Kidney (tissue), 14 donors: Measurements from ENCODE around the gene ABRAXAS1. TPM values are rescaled to one million over a fixed set of nuclear protein-coding genes. Genes with fewer than 3 reads are reported as not detected.

Experiments
- DNase-seq, 5 donors: peaks; one replicate each; pipeline ENCODE4 v3.0.0-alpha.2; 2013 to 2020
- FAIRE-seq: peaks from 2 replicates; lab custom pipeline; 2012; peaks lifted over from hg19 to GRCh38; lab: Jason Lieb, UNC
- H3K27ac ChIP-seq, 2 donors: one replicate each; pipeline ENCODE4 v1.7.0; 2013; ENCODE audit warnings: low read depth in 2 of 2, low read length in 2 of 2, inconsistent platforms in 1 of 2
- H3K27me3 ChIP-seq: one replicate; pipeline ENCODE4 v1.7.1; 2013; ENCODE audit warnings: low read length, inconsistent platforms; ENCODE audit not compliant: control insufficient read depth, insufficient read depth
- H3K36me3 ChIP-seq, 3 donors: one replicate each; pipeline versions ENCODE4 v1.7.0 to v1.7.1; 2013; ENCODE audit warnings: low read length in 3 of 3, control low read depth in 1 of 3, inconsistent platforms in 1 of 3; ENCODE audit not compliant: insufficient read depth in 3 of 3, control insufficient read depth in 2 of 3
- H3K4me1 ChIP-seq, 3 donors: one replicate each; pipeline versions ENCODE4 v1.7.0 to v1.7.1; 2013; ENCODE audit warnings: low read length in 3 of 3, inconsistent platforms in 1 of 3, low read depth in 1 of 3; ENCODE audit not compliant: control insufficient read depth in 2 of 3, insufficient read depth in 2 of 3
- H3K4me3 ChIP-seq, 3 donors: one replicate each; pipeline versions ENCODE4 v1.7.0 to v1.8.1; 2013; ENCODE audit warnings: low read length in 3 of 3, control low read depth in 1 of 3, inconsistent platforms in 1 of 3
- H3K9ac ChIP-seq, 3 donors: one replicate each; pipeline versions ENCODE4 v1.7.0 to v1.7.1; 2013; ENCODE audit warnings: low read length in 3 of 3, control low read depth in 1 of 3, inconsistent platforms in 1 of 3
- H3K9me3 ChIP-seq, 3 donors: one replicate each; pipeline versions ENCODE4 v1.7.0 to v1.7.1; 2013; ENCODE audit warnings: low read length in 3 of 3, control low read depth in 1 of 3, inconsistent platforms in 1 of 3; ENCODE audit not compliant: control insufficient read depth in 2 of 3, insufficient read depth in 1 of 3
- intact Hi-C: fragments of 100-400 bp; cut with DNase I; formaldehyde crosslinking; loops from one replicate; pipeline ENCODE4 v1.11.1; 2022
- polyA plus RNA-seq: library from polyadenylated mRNA; stranded (reverse); fragments of 350-450 nt; fragmentation: Illumina TruSeq; extraction: RNeasy Lipid Tissue Mini Kit (QIAGEN cat#74804); gene quantifications from one replicate; pipeline ENCODE4 v1.2.3, GENCODE V29; 2014; ENCODE audit warnings: low read depth, low replicate concordance; ENCODE audit not compliant: insufficient read depth
- total RNA-seq: library from RNA; stranded (reverse); fragmentation: NEBNext Ultra II Directional; extraction: Animal tissue kit (Norgen Biotek cat#: 25700); gene quantifications from one replicate; pipeline ENCODE4 v1.2.1, GENCODE V29; 2021
- TF ChIP-seq, protein P1 (sequence below): IDR thresholded peaks from 3 replicates; pipeline ENCODE4 v1.5.1; 2012; ENCODE audit warnings: mild to moderate bottlenecking, moderate library complexity, borderline replicate concordance; ENCODE audit not compliant: insufficient read depth; ENCODE audit errors: extremely low read depth
- donor health status: control.
- donor health status: control.
- donor health status: control.
- donor health status: control.
- donor health status: control.
- donor health status: DM: yes; HTN: yes; CAD: no.
- donor health status: Normal renal cell carcinoma (clear cell type).

Gene ABRAXAS1
- total and polyA plus RNA-seq, 2 donors from 2014 or later, result 8.2 to 14.8 TPM

- Histone ChIP-seq H3K27ac (no peak overlapping the region), H3K4me3 (no peak overlapping the region), H3K36me3 (peaks cover 2 to 19% (median 8%) of the 10 kb centered on the region in 3 donors), H3K9me3 (no peaks in the 10 kb centered on the region), H3K4me1 (no peaks in the 10 kb centered on the region), H3K27me3 (no peaks in the 10 kb centered on the region), H3K9ac (no peak overlapping the region)
- FAIRE-seq (no peak), DNase-seq (no peak)
- TF ChIP-seq, protein P1, sequence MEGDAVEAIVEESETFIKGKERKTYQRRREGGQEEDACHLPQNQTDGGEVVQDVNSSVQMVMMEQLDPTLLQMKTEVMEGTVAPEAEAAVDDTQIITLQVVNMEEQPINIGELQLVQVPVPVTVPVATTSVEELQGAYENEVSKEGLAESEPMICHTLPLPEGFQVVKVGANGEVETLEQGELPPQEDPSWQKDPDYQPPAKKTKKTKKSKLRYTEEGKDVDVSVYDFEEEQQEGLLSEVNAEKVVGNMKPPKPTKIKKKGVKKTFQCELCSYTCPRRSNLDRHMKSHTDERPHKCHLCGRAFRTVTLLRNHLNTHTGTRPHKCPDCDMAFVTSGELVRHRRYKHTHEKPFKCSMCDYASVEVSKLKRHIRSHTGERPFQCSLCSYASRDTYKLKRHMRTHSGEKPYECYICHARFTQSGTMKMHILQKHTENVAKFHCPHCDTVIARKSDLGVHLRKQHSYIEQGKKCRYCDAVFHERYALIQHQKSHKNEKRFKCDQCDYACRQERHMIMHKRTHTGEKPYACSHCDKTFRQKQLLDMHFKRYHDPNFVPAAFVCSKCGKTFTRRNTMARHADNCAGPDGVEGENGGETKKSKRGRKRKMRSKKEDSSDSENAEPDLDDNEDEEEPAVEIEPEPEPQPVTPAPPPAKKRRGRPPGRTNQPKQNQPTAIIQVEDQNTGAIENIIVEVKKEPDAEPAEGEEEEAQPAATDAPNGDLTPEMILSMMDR, result no peak
- intact Hi-C loops, result no loop called here
Measured at GRCh38 chr4:83440899-83441298, 44.0 kb downstream of the ABRAXAS1 start.

GRCh38 chr4:83440148-83440814 is 44.6 kb downstream of the ABRAXAS1 start:
- H3K4me3 ChIP-seq, result no peak overlapping the region
- no peak overlapping the region for H3K9ac ChIP-seq
- no peak overlapping the region for H3K27ac ChIP-seq
- peak; percentile 77 for FAIRE-seq
- no peaks in the 10 kb centered on the region for H3K4me1 ChIP-seq
- TF ChIP-seq, protein P1, result no peak
- H3K9me3 ChIP-seq, result no peaks in the 10 kb centered on the region
- peaks cover 2 to 22% (median 6%) of the 10 kb centered on the region in 3 donors for H3K36me3 ChIP-seq
- intact Hi-C loops, result no loop called here
- no peak for DNase-seq
- H3K27me3 ChIP-seq, result no peaks in the 10 kb centered on the region

- Histone ChIP-seq H3K4me1 (no peaks in the 10 kb centered on the region), H3K9me3 (no peaks in the 10 kb centered on the region), H3K36me3 (peaks cover 2 to 24% (median 2%) of the 10 kb centered on the region in 3 donors), H3K27ac (no peak overlapping the region), H3K9ac (no peak overlapping the region), H3K4me3 (no peak overlapping the region), H3K27me3 (no peaks in the 10 kb centered on the region)
- FAIRE-seq (no peak), DNase-seq (no peak)
- intact Hi-C loops, result no loop called here
- TF ChIP-seq, protein P1, result no peak
Measured at GRCh38 chr4:83438719-83439118, 46.2 kb downstream of the ABRAXAS1 start.

DNA sequence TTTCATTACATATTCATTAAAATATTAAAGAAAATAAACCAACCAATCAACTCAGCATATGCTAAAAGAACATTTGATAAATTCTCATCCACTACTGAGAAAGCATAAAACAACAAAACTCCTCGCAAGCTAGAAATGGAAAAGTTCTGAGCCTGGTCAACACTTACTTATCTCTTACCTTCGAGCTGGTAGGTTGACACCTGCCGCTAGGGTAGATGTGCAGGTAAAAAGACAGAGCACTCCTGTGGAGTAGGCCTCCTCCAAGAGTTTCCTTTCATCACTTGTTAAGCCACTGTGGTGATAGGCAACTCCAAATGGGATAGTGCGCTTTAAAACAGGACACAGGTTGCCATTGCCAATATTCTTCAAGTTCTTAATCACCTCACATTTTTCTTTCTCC is 48.2 kb downstream of the ABRAXAS1 start:
- Histone ChIP-seq H3K4me1 (no peaks in the 10 kb centered on the region), H3K4me3 (no peak overlapping the region), H3K27me3 (no peaks in the 10 kb centered on the region), H3K9me3 (no peaks in the 10 kb centered on the region), H3K9ac (no peak overlapping the region), H3K27ac (no peak overlapping the region), H3K36me3 (peaks cover 2 to 21% (median 2%) of the 10 kb centered on the region in 3 donors)
- intact Hi-C loops, result no loop called here
- TF ChIP-seq, protein P1, result no peak
- DNase-seq (no peak), FAIRE-seq (no peak)
